ENCODE measurements around the gene DERA.

DNA sequence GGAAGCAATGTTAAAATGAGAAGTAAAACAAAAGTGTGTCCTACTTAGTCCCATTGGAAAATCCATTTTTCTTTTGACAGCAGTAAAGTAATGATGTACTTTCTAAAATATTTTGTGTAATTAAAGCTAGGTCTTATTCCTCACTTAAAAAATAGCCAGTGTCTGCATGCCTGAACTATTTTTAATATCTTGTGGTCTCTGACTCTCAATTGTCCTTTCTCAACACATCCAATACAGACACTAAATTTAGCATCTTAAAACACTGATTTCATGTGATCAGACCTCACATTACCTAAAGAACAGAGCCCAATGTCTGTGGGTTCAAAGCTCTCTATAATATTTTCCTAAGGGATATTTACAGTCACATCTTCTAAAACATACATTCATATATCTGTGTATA, 108.0 kb downstream of the DERA start:
- TF ChIP-seq, protein P1, sequence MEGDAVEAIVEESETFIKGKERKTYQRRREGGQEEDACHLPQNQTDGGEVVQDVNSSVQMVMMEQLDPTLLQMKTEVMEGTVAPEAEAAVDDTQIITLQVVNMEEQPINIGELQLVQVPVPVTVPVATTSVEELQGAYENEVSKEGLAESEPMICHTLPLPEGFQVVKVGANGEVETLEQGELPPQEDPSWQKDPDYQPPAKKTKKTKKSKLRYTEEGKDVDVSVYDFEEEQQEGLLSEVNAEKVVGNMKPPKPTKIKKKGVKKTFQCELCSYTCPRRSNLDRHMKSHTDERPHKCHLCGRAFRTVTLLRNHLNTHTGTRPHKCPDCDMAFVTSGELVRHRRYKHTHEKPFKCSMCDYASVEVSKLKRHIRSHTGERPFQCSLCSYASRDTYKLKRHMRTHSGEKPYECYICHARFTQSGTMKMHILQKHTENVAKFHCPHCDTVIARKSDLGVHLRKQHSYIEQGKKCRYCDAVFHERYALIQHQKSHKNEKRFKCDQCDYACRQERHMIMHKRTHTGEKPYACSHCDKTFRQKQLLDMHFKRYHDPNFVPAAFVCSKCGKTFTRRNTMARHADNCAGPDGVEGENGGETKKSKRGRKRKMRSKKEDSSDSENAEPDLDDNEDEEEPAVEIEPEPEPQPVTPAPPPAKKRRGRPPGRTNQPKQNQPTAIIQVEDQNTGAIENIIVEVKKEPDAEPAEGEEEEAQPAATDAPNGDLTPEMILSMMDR (IDR thresholded peaks at IDR 0.05) = no peak
- TF ChIP-seq POLR2AphosphoS5 (IDR thresholded peaks at IDR 0.05; ENCODE audit: low read depth, low read length) = no peak
- TF ChIP-seq, protein P2, sequence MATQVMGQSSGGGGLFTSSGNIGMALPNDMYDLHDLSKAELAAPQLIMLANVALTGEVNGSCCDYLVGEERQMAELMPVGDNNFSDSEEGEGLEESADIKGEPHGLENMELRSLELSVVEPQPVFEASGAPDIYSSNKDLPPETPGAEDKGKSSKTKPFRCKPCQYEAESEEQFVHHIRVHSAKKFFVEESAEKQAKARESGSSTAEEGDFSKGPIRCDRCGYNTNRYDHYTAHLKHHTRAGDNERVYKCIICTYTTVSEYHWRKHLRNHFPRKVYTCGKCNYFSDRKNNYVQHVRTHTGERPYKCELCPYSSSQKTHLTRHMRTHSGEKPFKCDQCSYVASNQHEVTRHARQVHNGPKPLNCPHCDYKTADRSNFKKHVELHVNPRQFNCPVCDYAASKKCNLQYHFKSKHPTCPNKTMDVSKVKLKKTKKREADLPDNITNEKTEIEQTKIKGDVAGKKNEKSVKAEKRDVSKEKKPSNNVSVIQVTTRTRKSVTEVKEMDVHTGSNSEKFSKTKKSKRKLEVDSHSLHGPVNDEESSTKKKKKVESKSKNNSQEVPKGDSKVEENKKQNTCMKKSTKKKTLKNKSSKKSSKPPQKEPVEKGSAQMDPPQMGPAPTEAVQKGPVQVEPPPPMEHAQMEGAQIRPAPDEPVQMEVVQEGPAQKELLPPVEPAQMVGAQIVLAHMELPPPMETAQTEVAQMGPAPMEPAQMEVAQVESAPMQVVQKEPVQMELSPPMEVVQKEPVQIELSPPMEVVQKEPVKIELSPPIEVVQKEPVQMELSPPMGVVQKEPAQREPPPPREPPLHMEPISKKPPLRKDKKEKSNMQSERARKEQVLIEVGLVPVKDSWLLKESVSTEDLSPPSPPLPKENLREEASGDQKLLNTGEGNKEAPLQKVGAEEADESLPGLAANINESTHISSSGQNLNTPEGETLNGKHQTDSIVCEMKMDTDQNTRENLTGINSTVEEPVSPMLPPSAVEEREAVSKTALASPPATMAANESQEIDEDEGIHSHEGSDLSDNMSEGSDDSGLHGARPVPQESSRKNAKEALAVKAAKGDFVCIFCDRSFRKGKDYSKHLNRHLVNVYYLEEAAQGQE (IDR thresholded peaks at IDR 0.05; ENCODE audit: insufficient read depth in 1 of 2, low read depth in 2 of 2, low read length in 1 of 2) = no peak
- TF ChIP-seq TCF7L2 (IDR thresholded peaks at IDR 0.05; ENCODE audit: low read depth, low read length) = no peak
- TF ChIP-seq SIN3A (IDR thresholded peaks at IDR 0.05; ENCODE audit: borderline replicate concordance, insufficient read depth, low read depth, low read length) = no peak

Measured in Panc1 (cell line).